ENCODE results near the gene PIP4K2C. TPM values are rescaled to one million over a fixed set of nuclear protein-coding genes. Genes with fewer than 3 reads are reported as not detected.

PIP4K2C gene
- total RNA-seq, 1 donor from 2014 or later, result 27.5 TPM

- Mint-ChIP-seq H3K9me3 (ENCODE audit: unreplicated experiment) (peaks cover 15% of the 10 kb centered on the region), H3K27me3 (ENCODE audit: unreplicated experiment) (peaks cover 11% of the 10 kb centered on the region), H3K27ac (ENCODE audit: unreplicated experiment) (no peak overlapping the region), H3K4me3 (ENCODE audit: unreplicated experiment) (no peak overlapping the region), H3K4me1 (ENCODE audit: low read depth, unreplicated experiment) (no peaks in the 10 kb centered on the region), H3K36me3 (ENCODE audit: unreplicated experiment) (peaks cover 20% of the 10 kb centered on the region)
- TF ChIP-seq CTCF (IDR thresholded peaks at IDR 0.05; ENCODE audit: partially characterized antibody, unreplicated experiment), result no peak
- DNase-seq, result no peak
These were observed 11.1 kb upstream of the PIP4K2C start for GRCh38 chr12:57579677-57580465.

- Mint-ChIP-seq H3K27me3 (ENCODE audit: unreplicated experiment) (peaks cover 10% of the 10 kb centered on the region), H3K36me3 (ENCODE audit: unreplicated experiment) (peaks cover 19% of the 10 kb centered on the region), H3K4me1 (ENCODE audit: low read depth, unreplicated experiment) (no peaks in the 10 kb centered on the region), H3K27ac (ENCODE audit: unreplicated experiment) (peak overlapping the region; percentile 59), H3K9me3 (ENCODE audit: unreplicated experiment) (peaks cover 16% of the 10 kb centered on the region), H3K4me3 (ENCODE audit: unreplicated experiment) (no peak overlapping the region)
- TF ChIP-seq CTCF (IDR thresholded peaks at IDR 0.05; ENCODE audit: partially characterized antibody, unreplicated experiment), result no peak
- no peak for DNase-seq
These were observed 10.6 kb upstream of the PIP4K2C start for GRCh38 chr12:57580466-57580795.

GRCh38 chr12:57581802-57582201 is 9.2 kb upstream of the PIP4K2C start:
- H3K4me1 Mint-ChIP-seq (ENCODE audit: low read depth, unreplicated experiment), result no peaks in the 10 kb centered on the region
- TF ChIP-seq CTCF (IDR thresholded peaks at IDR 0.05; ENCODE audit: partially characterized antibody, unreplicated experiment), result no peak
- no peak overlapping the region for H3K27ac Mint-ChIP-seq (ENCODE audit: unreplicated experiment)
- DNase-seq, result no peak
- H3K4me3 Mint-ChIP-seq (ENCODE audit: unreplicated experiment), result no peak overlapping the region
- H3K9me3 Mint-ChIP-seq (ENCODE audit: unreplicated experiment), result peaks cover 16% of the 10 kb centered on the region
- H3K36me3 Mint-ChIP-seq (ENCODE audit: unreplicated experiment), result peaks cover 12% of the 10 kb centered on the region
- peaks cover 9% of the 10 kb centered on the region for H3K27me3 Mint-ChIP-seq (ENCODE audit: unreplicated experiment)

GRCh38 chr12:57582440-57582839 is 8.6 kb upstream of the PIP4K2C start:
- H3K27ac Mint-ChIP-seq (ENCODE audit: unreplicated experiment), result no peak overlapping the region
- H3K36me3 Mint-ChIP-seq (ENCODE audit: unreplicated experiment), result peaks cover 12% of the 10 kb centered on the region
- H3K4me3 Mint-ChIP-seq (ENCODE audit: unreplicated experiment), result no peak overlapping the region
- peaks cover 9% of the 10 kb centered on the region for H3K27me3 Mint-ChIP-seq (ENCODE audit: unreplicated experiment)
- no peaks in the 10 kb centered on the region for H3K4me1 Mint-ChIP-seq (ENCODE audit: low read depth, unreplicated experiment)
- H3K9me3 Mint-ChIP-seq (ENCODE audit: unreplicated experiment), result peaks cover 16% of the 10 kb centered on the region
- no peak for DNase-seq
- no peak for TF ChIP-seq CTCF (IDR thresholded peaks at IDR 0.05; ENCODE audit: partially characterized antibody, unreplicated experiment)

- Mint-ChIP-seq H3K4me1 (ENCODE audit: low read depth, unreplicated experiment) (no peaks in the 10 kb centered on the region), H3K27me3 (ENCODE audit: unreplicated experiment) (peaks cover 9% of the 10 kb centered on the region), H3K27ac (ENCODE audit: unreplicated experiment) (no peak overlapping the region), H3K36me3 (ENCODE audit: unreplicated experiment) (peaks cover 10% of the 10 kb centered on the region), H3K9me3 (ENCODE audit: unreplicated experiment) (peaks cover 16% of the 10 kb centered on the region), H3K4me3 (ENCODE audit: unreplicated experiment) (no peak overlapping the region)
- DNase-seq, result peak; percentile 58
- peak; percentile 95 for TF ChIP-seq CTCF (IDR thresholded peaks at IDR 0.05; ENCODE audit: partially characterized antibody, unreplicated experiment)
These were observed 7.8 kb upstream of the PIP4K2C start for GRCh38 chr12:57583008-57583831.
